Measurements from ENCODE around the gene COG5. TPM values are rescaled to one million over a fixed set of nuclear protein-coding genes. Genes with fewer than 3 reads are reported as not detected.

COG5 gene
- total and polyA plus RNA-seq, 9 of the 15 experiments (the other 6 are each of a cell fraction or from before 2014, with no cell fraction given): 15.3 to 75.1 (median 56.4) TPM

DNA sequence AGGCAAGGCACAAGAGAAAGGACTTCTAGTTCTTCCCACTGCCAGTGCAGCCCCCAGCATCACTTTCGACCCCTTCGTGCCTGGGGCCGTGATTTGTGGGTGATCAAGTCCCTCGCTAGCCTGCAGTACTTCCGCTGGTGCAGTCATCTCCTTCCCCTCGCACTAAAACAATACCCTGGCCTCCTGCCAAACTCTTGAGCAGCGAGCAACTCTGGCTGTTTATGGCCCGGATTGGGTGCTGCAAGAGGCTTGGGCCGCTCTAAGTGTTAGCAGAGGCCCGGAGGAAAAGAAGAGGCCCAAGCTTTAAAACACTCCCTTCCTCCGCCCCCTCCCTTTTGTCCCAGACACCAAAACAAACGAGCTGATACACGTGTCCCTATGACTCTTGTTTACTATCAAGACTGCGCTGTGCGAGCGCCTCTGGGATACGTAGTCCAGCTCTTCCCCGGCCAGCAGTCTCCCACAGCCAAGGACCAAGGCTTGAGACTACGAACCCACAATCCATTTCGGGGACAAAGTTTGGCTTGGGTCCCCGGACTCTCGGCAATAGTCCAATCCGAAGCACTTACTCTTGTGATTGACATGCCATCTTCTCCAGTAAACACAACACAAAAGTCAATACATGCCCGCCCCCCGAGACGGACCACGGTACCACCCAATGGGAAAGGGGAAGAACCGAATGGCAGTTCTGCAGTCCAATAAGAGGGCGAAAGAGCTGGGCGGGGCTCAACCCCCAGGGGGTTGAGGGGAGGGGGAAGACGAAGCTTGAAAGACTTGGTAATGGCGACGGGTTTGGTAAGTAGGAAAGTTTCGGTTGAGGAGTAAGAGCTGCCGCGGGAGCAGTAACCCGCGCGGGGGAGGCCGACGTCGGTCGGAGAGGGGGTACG lies 395.2 kb downstream of the COG5 start, which contains the start of gene HBP1 (continued):
- TF ChIP-seq TAF15 (IDR thresholded peaks at IDR 0.05; ENCODE audit: low read depth, low read length): no peak
- TF ChIP-seq KDM2B (CRISPR knock-in tag; IDR thresholded peaks at IDR 0.05): 0 out of 2 replicates have a peak, but pooled peaks have one; percentile 62
- TF ChIP-seq MYBL2 (IDR thresholded peaks at IDR 0.05; ENCODE audit: low read depth): no peak
- TF ChIP-seq MYBL2 (CRISPR knock-in tag; IDR thresholded peaks at IDR 0.05; ENCODE audit: borderline replicate concordance): no peak
- TF ChIP-seq ZNF133 (CRISPR knock-in tag; IDR thresholded peaks at IDR 0.05): 0 out of 2 replicates have a peak, but pooled peaks have one; percentile 60
- TF ChIP-seq, protein P1, sequence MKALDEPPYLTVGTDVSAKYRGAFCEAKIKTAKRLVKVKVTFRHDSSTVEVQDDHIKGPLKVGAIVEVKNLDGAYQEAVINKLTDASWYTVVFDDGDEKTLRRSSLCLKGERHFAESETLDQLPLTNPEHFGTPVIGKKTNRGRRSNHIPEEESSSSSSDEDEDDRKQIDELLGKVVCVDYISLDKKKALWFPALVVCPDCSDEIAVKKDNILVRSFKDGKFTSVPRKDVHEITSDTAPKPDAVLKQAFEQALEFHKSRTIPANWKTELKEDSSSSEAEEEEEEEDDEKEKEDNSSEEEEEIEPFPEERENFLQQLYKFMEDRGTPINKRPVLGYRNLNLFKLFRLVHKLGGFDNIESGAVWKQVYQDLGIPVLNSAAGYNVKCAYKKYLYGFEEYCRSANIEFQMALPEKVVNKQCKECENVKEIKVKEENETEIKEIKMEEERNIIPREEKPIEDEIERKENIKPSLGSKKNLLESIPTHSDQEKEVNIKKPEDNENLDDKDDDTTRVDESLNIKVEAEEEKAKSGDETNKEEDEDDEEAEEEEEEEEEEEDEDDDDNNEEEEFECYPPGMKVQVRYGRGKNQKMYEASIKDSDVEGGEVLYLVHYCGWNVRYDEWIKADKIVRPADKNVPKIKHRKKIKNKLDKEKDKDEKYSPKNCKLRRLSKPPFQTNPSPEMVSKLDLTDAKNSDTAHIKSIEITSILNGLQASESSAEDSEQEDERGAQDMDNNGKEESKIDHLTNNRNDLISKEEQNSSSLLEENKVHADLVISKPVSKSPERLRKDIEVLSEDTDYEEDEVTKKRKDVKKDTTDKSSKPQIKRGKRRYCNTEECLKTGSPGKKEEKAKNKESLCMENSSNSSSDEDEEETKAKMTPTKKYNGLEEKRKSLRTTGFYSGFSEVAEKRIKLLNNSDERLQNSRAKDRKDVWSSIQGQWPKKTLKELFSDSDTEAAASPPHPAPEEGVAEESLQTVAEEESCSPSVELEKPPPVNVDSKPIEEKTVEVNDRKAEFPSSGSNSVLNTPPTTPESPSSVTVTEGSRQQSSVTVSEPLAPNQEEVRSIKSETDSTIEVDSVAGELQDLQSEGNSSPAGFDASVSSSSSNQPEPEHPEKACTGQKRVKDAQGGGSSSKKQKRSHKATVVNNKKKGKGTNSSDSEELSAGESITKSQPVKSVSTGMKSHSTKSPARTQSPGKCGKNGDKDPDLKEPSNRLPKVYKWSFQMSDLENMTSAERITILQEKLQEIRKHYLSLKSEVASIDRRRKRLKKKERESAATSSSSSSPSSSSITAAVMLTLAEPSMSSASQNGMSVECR (CRISPR knock-in tag; IDR thresholded peaks at IDR 0.05): peak; percentile 90
- TF ChIP-seq MAFF (IDR thresholded peaks at IDR 0.05; ENCODE audit: low read length): no peak
- TF ChIP-seq ZNF444 (CRISPR knock-in tag; IDR thresholded peaks at IDR 0.05): no peak
- no peak for TF ChIP-seq KLF6 (CRISPR knock-in tag; IDR thresholded peaks at IDR 0.05; ENCODE audit: borderline replicate concordance)
- no peak for TF ChIP-seq SRSF1 (IDR thresholded peaks at IDR 0.05; ENCODE audit: low read depth, low read length)
- TF ChIP-seq CBX1 (IDR thresholded peaks at IDR 0.05; ENCODE audit: low read depth): no peak
- no peak for TF ChIP-seq ZNF12 (CRISPR knock-in tag; IDR thresholded peaks at IDR 0.05)
- no peak for TF ChIP-seq PPARD (CRISPR knock-in tag; IDR thresholded peaks at IDR 0.05)
- TF ChIP-seq TAF1 (IDR thresholded peaks at IDR 0.05; ENCODE audit: control insufficient read depth, extremely low read depth, insufficient read depth, low read length, severe bottlenecking): peak; percentile 79
- TF ChIP-seq HNRNPUL1 (IDR thresholded peaks at IDR 0.05; ENCODE audit: low read length): no peak
- no peak for TF ChIP-seq MEF2D (tag; conservative IDR thresholded peaks at IDR 0.05; ENCODE audit: low read depth)
- TF ChIP-seq ZNF639 (CRISPR knock-in tag; conservative IDR thresholded peaks at IDR 0.05 in 1 of 2, IDR thresholded peaks at IDR 0.05 in 1 of 2): peak in 1 of 2 experiments; percentile 63; a peak in 1 of 4 replicates
- 0 out of 2 replicates have a peak, but pooled peaks have one; percentile 56 for TF ChIP-seq HDGF (IDR thresholded peaks at IDR 0.05)
- no peak for TF ChIP-seq ZNF140 (CRISPR knock-in tag; IDR thresholded peaks at IDR 0.05)
- no peak for TF ChIP-seq NCOA6 (IDR thresholded peaks at IDR 0.05)
- TF ChIP-seq MED1 (CRISPR knock-in tag; IDR thresholded peaks at IDR 0.05; ENCODE audit: borderline replicate concordance): no peak
- TF ChIP-seq ZNF408 (CRISPR knock-in tag; IDR thresholded peaks at IDR 0.05; ENCODE audit: low read depth): no peak
- peak; percentile 89 for TF ChIP-seq NR2C1 (IDR thresholded peaks at IDR 0.05)
- peak; percentile 89 for TF ChIP-seq NR2C1 (tag; IDR thresholded peaks at IDR 0.05)
